NCI-H748 (cell line): Measurements from ENCODE around the gene AUH.

Experiments used
- DNase-seq: peaks from one replicate; lab custom pipeline; 2025; ENCODE audit not compliant: unreplicated experiment; lab: John Stamatoyannopoulos, UW

AUH gene

GRCh38 chr9:91256235-91256634 lies 105.5 kb downstream of the AUH start:
- DNase-seq, result no peak

GRCh38 chr9:91255327-91255726 lies 106.4 kb downstream of the AUH start:
- no peak for DNase-seq

- DNase-seq, result no peak
These were observed 108.2 kb downstream of the AUH start for GRCh38 chr9:91253488-91253887.

- DNase-seq, result no peak
These were observed 113.0 kb downstream of the AUH start for GRCh38 chr9:91248707-91249106.

- DNase-seq, result no peak
These were observed 114.4 kb downstream of the AUH start for GRCh38 chr9:91247278-91247677.

GRCh38 chr9:91246846-91247245 lies 114.9 kb downstream of the AUH start:
- no peak for DNase-seq

- DNase-seq, result no peak
These were observed 116.0 kb downstream of the AUH start for GRCh38 chr9:91245431-91246313.

GRCh38 chr9:91243029-91243428 lies 118.7 kb downstream of the AUH start:
- no peak for DNase-seq

- DNase-seq, result no peak
These were observed 119.8 kb downstream of the AUH start for GRCh38 chr9:91241909-91242308.

GRCh38 chr9:91240596-91241165 lies 121.0 kb downstream of the AUH start:
- no peak for DNase-seq

GRCh38 chr9:91239367-91240111 lies 122.2 kb downstream of the AUH start:
- no peak for DNase-seq

GRCh38 chr9:91234523-91234922 lies 127.2 kb downstream of the AUH start:
- no peak for DNase-seq

- no peak for DNase-seq
These were observed 130.1 kb downstream of the AUH start for GRCh38 chr9:91231619-91232018.

GRCh38 chr9:91223000-91223399 lies 138.7 kb downstream of the AUH start:
- DNase-seq, result no peak

- no peak for DNase-seq
These were observed 139.3 kb downstream of the AUH start for GRCh38 chr9:91222457-91222856.

GRCh38 chr9:91221332-91221731 lies 140.4 kb downstream of the AUH start:
- no peak for DNase-seq

GRCh38 chr9:91220491-91221135 lies 141.1 kb downstream of the AUH start:
- no peak for DNase-seq

- no peak for DNase-seq
These were observed 141.7 kb downstream of the AUH start for GRCh38 chr9:91220021-91220420.

GRCh38 chr9:91219557-91219956 lies 142.2 kb downstream of the AUH start:
- no peak for DNase-seq

- DNase-seq, result no peak
These were observed 144.3 kb downstream of the AUH start for GRCh38 chr9:91217388-91217787.

GRCh38 chr9:91214867-91215266 lies 146.9 kb downstream of the AUH start:
- no peak for DNase-seq
